ENCODE measurements around the gene FLOT2. TPM values are rescaled to one million over a fixed set of nuclear protein-coding genes. Genes with fewer than 3 reads are reported as not detected.
"Not testable (repeated sequence)": the region's sequence is repeated elsewhere in the genome, so short reads cannot be mapped to it uniquely, and the experiment has no call there.

FLOT2 gene
- polyA plus RNA-seq, 5 donors = 60.5 to 89.2 (median 72.7) TPM

GRCh38 chr17:28877150-28877711 lies 20.3 kb downstream of the FLOT2 start:
- DNase-seq = not testable (repeated sequence)

- DNase-seq = no peak
These were observed 21.5 kb downstream of the FLOT2 start for GRCh38 chr17:28875848-28876550.

GRCh38 chr17:28874750-28875149 lies 22.8 kb downstream of the FLOT2 start:
- DNase-seq = no peak

- DNase-seq = no peak
These were observed 23.7 kb downstream of the FLOT2 start for GRCh38 chr17:28873839-28874238.

- no peak for DNase-seq
These were observed 26.4 kb downstream of the FLOT2 start for GRCh38 chr17:28871056-28871579.

- no peak for DNase-seq
These were observed 30.3 kb downstream of the FLOT2 start for GRCh38 chr17:28867276-28867675.

- no peak for DNase-seq
These were observed 31.4 kb downstream of the FLOT2 start for GRCh38 chr17:28865946-28866752.

GRCh38 chr17:28864991-28865849 lies 32.3 kb downstream of the FLOT2 start:
- no peak for DNase-seq

GRCh38 chr17:28863953-28864352 lies 33.6 kb downstream of the FLOT2 start:
- no peak for DNase-seq

- DNase-seq = no peak
These were observed 35.0 kb downstream of the FLOT2 start for GRCh38 chr17:28862561-28862960.

GRCh38 chr17:28861393-28862203 lies 35.9 kb downstream of the FLOT2 start:
- DNase-seq = no peak

- DNase-seq = no peak
These were observed 37.1 kb downstream of the FLOT2 start for GRCh38 chr17:28860363-28860808.

GRCh38 chr17:28858801-28859355 lies 38.7 kb downstream of the FLOT2 start:
- DNase-seq = no peak

GRCh38 chr17:28857905-28858800 lies 39.4 kb downstream of the FLOT2 start:
- no peak for DNase-seq

GRCh38 chr17:28856028-28856574 lies 41.4 kb downstream of the FLOT2 start:
- no peak for DNase-seq

- no peak for DNase-seq
These were observed 42.2 kb downstream of the FLOT2 start for GRCh38 chr17:28855336-28855679.

- peak; percentile 80 to 85 for DNase-seq
These were observed 42.8 kb downstream of the FLOT2 start, which contains the start of gene ERAL1 for GRCh38 chr17:28854457-28855335. Gene ERAL1 (plus strand): TSS chr17:28855016. CDS start chr17:28855035, 19 bp downstream.

GRCh38 chr17:28853295-28853694 lies 44.2 kb downstream of the FLOT2 start:
- no peak for DNase-seq

All from right lung (tissue), 5 donors.